HepG2 (cell line): Measurements from ENCODE around the gene GGNBP2. TPM values are rescaled to one million over a fixed set of nuclear protein-coding genes. Genes with fewer than 3 reads are reported as not detected.

ENCODE experiments used
- BHLHE40 ChIP-seq: IDR thresholded peaks from 2 replicates; pipeline ENCODE4 v1.6.1; 2011; ENCODE audit warnings: low read length, improper control_type of control experiment
- SIX1 ChIP-seq: sonication (generic); formaldehyde crosslinking; IDR thresholded peaks from 2 replicates; pipeline ENCODE4 v1.4.0; 2020; ENCODE audit warnings: missing genetic modification reagents, borderline replicate concordance
- ZNF335 ChIP-seq: sonication (generic); formaldehyde crosslinking; IDR thresholded peaks from 2 replicates; pipeline ENCODE4 v1.4.0; 2020; ENCODE audit warnings: missing genetic modification reagents
- ZSCAN20 ChIP-seq: sonication (generic); formaldehyde crosslinking; IDR thresholded peaks from 2 replicates; pipeline ENCODE4 v1.4.0; 2020; ENCODE audit warnings: missing genetic modification reagents, mild to moderate bottlenecking, borderline replicate concordance
- polyA plus RNA-seq, 8 experiments: library from polyadenylated mRNA; depleted of rRNA in 3 of 8; stranded (reverse) in 7 of 8; unstranded in 1 of 8; fragments of >200 nt; fragmentation: Illumina TruSeq in 4 of 8; extraction: Trizol in 4 of 8; gene quantifications; 2 replicates each; pipeline versions ENCODE4 v1.2.1 to v1.2.3, GENCODE V29; 2011 to 2016; ENCODE audit warnings: low read depth in 4 of 8, missing spikeins in 1 of 8, mixed read lengths in 1 of 8; ENCODE audit not compliant: insufficient read depth in 1 of 8
- total RNA-seq, 5 experiments: library from RNA; depleted of rRNA; stranded (reverse); fragments of >200 nt; fragmentation: Illumina TruSeq; extraction: Trizol; gene quantifications; 2 replicates each; pipeline ENCODE4 v1.2.3, GENCODE V29; 2016; ENCODE audit warnings: low read depth in 1 of 5
- TF ChIP-seq, protein P1 (sequence below): sonication (generic); formaldehyde crosslinking; IDR thresholded peaks from 2 replicates; pipeline ENCODE4 v1.4.0; 2020; ENCODE audit warnings: missing genetic modification reagents, borderline replicate concordance
- TF ChIP-seq, protein P2 (sequence below), 2 experiments: sonication (generic) in 1 of 2; formaldehyde crosslinking in 1 of 2; IDR thresholded peaks; 2 replicates each; pipeline versions ENCODE4 v1.4.0 to v1.6.1; 2016 to 2020; ENCODE audit warnings: borderline replicate concordance in 1 of 2, low read depth in 1 of 2, mild to moderate bottlenecking in 1 of 2, missing genetic modification reagents in 1 of 2
- TF ChIP-seq, protein P3 (sequence below), 2 experiments: fragments of 450-650 bp in 1 of 2; sonication (generic) in 1 of 2; formaldehyde crosslinking in 1 of 2; IDR thresholded peaks; 2 replicates each; pipeline versions ENCODE4 v1.6.1 to v1.8.0; 2016 to 2022; ENCODE audit warnings: antibody characterized with exemption in 1 of 2, mild to moderate bottlenecking in 1 of 2, missing genetic modification reagents in 1 of 2

The GGNBP2 gene
- total and polyA plus RNA-seq, 2 of the 13 experiments (the other 11 are each of a cell fraction or from before 2014, with no cell fraction given): 53.3 to 84.2 TPM

DNA sequence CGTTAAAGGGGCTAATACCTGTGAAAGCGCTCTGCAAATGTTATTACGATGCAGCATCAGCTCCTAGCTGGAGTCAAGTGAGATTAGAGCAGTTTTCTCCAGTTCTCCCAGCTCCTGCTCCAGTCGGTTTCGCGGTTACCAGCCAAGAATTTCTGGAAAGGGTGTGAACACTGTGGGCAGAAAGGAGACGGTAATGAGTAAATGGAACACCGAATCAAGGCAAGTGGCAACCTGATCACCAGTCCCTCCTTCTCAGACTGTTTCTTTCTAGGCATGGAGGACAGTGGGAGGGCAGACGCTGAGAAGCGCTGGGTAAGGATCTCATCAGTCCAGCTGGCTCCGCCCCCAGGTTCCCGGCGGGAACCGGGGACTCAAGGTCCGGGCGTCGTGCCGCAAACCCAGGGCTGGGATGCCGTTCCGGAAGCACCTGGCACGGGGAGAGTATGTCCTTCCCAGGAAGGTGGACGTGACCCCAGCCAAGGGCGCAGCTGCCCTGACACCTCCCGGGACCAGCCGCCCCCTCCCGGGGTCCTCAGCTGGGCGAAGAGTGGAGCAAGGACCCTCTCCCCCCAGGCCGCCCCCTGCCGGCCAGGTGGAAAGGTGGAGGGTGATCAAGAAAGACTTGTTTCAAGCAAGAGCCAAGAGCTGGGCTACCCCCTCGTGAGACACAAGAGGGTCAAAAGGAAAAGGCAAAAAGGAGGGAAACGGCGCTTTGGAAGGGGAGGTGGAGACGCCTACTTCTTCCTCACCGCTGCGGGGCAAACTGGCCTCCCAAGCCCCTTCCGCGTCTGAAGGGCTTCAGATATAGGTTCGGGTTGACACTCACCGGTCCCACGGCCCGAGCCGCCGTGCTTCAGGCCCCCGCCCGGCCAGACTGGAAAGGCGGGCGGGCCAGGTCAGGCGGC, 10.5 kb upstream of the GGNBP2 start (continued):
- TF ChIP-seq, protein P1, sequence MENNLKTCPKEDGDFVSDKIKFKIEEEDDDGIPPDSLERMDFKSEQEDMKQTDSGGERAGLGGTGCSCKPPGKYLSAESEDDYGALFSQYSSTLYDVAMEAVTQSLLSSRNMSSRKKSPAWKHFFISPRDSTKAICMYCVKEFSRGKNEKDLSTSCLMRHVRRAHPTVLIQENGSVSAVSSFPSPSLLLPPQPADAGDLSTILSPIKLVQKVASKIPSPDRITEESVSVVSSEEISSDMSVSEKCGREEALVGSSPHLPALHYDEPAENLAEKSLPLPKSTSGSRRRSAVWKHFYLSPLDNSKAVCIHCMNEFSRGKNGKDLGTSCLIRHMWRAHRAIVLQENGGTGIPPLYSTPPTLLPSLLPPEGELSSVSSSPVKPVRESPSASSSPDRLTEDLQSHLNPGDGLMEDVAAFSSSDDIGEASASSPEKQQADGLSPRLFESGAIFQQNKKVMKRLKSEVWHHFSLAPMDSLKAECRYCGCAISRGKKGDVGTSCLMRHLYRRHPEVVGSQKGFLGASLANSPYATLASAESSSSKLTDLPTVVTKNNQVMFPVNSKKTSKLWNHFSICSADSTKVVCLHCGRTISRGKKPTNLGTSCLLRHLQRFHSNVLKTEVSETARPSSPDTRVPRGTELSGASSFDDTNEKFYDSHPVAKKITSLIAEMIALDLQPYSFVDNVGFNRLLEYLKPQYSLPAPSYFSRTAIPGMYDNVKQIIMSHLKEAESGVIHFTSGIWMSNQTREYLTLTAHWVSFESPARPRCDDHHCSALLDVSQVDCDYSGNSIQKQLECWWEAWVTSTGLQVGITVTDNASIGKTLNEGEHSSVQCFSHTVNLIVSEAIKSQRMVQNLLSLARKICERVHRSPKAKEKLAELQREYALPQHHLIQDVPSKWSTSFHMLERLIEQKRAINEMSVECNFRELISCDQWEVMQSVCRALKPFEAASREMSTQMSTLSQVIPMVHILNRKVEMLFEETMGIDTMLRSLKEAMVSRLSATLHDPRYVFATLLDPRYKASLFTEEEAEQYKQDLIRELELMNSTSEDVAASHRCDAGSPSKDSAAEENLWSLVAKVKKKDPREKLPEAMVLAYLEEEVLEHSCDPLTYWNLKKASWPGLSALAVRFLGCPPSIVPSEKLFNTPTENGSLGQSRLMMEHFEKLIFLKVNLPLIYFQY (CRISPR knock-in tag): 0 out of 2 replicates have a peak, but pooled peaks have one; percentile 16
- TF ChIP-seq SIX1 (CRISPR knock-in tag) (no peak), BHLHE40 (no peak), ZSCAN20 (CRISPR knock-in tag) (no peak; the same call in 1 of the 2 replicates), ZNF335 (CRISPR knock-in tag) (peak; percentile 21; the same call in 1 of the 2 replicates)
- TF ChIP-seq, protein P2, sequence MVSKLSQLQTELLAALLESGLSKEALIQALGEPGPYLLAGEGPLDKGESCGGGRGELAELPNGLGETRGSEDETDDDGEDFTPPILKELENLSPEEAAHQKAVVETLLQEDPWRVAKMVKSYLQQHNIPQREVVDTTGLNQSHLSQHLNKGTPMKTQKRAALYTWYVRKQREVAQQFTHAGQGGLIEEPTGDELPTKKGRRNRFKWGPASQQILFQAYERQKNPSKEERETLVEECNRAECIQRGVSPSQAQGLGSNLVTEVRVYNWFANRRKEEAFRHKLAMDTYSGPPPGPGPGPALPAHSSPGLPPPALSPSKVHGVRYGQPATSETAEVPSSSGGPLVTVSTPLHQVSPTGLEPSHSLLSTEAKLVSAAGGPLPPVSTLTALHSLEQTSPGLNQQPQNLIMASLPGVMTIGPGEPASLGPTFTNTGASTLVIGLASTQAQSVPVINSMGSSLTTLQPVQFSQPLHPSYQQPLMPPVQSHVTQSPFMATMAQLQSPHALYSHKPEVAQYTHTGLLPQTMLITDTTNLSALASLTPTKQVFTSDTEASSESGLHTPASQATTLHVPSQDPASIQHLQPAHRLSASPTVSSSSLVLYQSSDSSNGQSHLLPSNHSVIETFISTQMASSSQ (IDR thresholded peaks at IDR 0.05; ENCODE audit: low read depth): no peak
- TF ChIP-seq, protein P2 (CRISPR knock-in tag; IDR thresholded peaks at IDR 0.05; ENCODE audit: borderline replicate concordance): no peak
- TF ChIP-seq, protein P3, sequence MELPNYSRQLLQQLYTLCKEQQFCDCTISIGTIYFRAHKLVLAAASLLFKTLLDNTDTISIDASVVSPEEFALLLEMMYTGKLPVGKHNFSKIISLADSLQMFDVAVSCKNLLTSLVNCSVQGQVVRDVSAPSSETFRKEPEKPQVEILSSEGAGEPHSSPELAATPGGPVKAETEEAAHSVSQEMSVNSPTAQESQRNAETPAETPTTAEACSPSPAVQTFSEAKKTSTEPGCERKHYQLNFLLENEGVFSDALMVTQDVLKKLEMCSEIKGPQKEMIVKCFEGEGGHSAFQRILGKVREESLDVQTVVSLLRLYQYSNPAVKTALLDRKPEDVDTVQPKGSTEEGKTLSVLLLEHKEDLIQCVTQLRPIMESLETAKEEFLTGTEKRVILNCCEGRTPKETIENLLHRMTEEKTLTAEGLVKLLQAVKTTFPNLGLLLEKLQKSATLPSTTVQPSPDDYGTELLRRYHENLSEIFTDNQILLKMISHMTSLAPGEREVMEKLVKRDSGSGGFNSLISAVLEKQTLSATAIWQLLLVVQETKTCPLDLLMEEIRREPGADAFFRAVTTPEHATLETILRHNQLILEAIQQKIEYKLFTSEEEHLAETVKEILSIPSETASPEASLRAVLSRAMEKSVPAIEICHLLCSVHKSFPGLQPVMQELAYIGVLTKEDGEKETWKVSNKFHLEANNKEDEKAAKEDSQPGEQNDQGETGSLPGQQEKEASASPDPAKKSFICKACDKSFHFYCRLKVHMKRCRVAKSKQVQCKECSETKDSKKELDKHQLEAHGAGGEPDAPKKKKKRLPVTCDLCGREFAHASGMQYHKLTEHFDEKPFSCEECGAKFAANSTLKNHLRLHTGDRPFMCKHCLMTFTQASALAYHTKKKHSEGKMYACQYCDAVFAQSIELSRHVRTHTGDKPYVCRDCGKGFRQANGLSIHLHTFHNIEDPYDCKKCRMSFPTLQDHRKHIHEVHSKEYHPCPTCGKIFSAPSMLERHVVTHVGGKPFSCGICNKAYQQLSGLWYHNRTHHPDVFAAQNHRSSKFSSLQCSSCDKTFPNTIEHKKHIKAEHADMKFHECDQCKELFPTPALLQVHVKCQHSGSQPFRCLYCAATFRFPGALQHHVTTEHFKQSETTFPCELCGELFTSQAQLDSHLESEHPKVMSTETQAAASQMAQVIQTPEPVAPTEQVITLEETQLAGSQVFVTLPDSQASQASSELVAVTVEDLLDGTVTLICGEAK (IDR thresholded peaks at IDR 0.05): no peak
- TF ChIP-seq, protein P3 (CRISPR knock-in tag; IDR thresholded peaks at IDR 0.05): no peak; the same call in 1 of the 2 replicates
